Measurements from ENCODE around the gene CPPED1.

The CPPED1 gene

DNA sequence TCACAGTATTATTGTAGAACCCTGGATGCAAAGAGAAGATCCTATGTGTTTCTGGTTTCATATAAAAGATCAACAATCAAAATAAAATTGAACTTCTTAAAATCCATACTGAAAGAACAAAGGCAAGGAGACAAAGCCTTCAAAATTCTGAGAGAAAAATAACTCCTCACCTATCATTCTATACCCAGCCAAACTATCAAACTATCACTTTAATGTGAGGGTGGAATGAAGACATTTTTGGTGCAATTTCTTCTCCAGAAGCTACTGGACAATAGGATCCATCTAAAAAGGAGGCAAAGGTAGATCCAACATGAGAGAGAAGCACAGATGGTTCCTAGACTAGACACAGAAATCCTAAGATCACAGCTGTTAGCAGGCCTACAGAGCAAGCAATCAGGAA lies 71.1 kb downstream of the CPPED1 start:
- DNase-seq (ENCODE audit: low read depth): no peak

DNA sequence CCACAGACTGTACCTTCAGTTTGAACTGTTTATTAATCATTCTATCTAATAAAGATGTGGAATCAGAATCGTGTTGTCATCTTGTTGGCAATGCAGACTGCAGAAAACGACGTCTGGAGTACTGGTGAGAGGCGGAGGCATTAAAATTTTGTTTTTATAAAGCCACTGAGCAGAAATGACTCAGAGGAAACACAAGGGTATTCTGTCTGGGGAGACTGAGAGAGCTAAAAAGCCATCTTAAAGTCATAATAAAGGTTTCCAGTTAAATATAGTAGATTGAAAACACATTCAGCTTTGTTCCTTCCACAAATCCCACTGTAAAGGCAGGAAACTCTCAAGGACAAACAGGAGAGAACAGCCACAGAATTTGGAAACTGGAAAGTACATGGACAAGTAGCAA lies 74.2 kb downstream of the CPPED1 start:
- DNase-seq (ENCODE audit: low read depth): no peak

- no peak for DNase-seq (ENCODE audit: low read depth)
These were observed 75.2 kb downstream of the CPPED1 start for GRCh38 chr16:12728469-12728868.

DNA sequence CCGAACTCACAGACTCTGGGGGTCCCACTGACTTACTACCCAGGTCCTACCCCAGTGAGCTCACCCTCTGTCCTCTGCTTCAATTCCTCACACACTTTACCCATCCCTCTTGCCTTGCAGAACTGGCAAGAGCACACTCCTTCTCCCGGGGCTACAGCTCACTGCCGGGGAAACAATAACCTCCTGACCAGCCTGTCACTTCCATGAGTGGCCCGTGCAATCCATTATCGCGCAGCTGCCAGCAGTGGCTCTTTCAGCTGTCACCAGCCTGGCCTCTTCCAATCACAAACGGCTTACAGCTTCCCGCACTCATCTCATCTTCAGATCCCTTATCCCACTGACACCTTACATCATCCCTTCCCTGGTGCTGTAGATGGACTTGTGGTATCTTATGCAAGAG lies 79.5 kb downstream of the CPPED1 start:
- no peak for DNase-seq (ENCODE audit: low read depth)

- DNase-seq (ENCODE audit: low read depth): no peak
These were observed 80.0 kb downstream of the CPPED1 start for GRCh38 chr16:12723681-12724080.

DNA sequence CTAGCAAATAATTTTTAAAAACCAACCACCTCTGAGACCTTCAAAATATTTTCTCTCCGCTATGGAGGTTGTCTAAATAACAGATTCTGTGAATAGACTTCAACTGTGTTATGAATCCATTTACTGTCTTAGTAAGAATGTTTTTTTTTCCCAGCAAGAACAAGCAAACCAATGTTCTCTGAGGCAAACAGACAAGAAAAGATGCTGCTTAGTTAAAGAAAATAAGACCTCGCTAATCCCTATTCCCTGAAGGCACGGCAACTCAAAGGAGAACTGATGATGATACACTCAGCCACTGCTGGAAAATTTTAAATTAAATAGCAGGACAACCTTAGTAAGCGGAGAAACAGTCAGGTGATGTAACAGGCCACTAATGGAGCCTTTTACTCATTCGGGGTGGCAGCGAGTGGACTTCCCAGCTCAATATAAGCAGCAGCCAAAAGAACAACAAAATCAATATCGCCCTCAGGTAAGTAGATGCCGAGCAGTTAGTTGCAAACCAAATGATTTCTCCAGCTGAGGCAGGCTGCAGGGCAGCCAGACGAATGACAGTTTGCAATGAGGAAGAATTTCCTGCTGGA lies 81.8 kb downstream of the CPPED1 start:
- no peak for DNase-seq (ENCODE audit: low read depth)

- no peak for DNase-seq (ENCODE audit: low read depth)
These were observed 83.7 kb downstream of the CPPED1 start for GRCh38 chr16:12719972-12720371.

GRCh38 chr16:12716658-12717057 lies 87.0 kb downstream of the CPPED1 start:
- no peak for DNase-seq (ENCODE audit: low read depth)

GRCh38 chr16:12709807-12710206 lies 93.9 kb downstream of the CPPED1 start:
- DNase-seq (ENCODE audit: low read depth): no peak

- no peak for DNase-seq (ENCODE audit: low read depth)
These were observed 95.4 kb downstream of the CPPED1 start for GRCh38 chr16:12708266-12708665.

- DNase-seq (ENCODE audit: low read depth): no peak
These were observed 97.1 kb downstream of the CPPED1 start for GRCh38 chr16:12706628-12707027.

- no peak for DNase-seq (ENCODE audit: low read depth)
These were observed 99.1 kb downstream of the CPPED1 start for GRCh38 chr16:12704492-12705111.

GRCh38 chr16:12703935-12704334 lies 99.8 kb downstream of the CPPED1 start:
- no peak for DNase-seq (ENCODE audit: low read depth)

GRCh38 chr16:12700161-12700560 lies 103.5 kb downstream of the CPPED1 start:
- DNase-seq (ENCODE audit: low read depth): no peak

DNA sequence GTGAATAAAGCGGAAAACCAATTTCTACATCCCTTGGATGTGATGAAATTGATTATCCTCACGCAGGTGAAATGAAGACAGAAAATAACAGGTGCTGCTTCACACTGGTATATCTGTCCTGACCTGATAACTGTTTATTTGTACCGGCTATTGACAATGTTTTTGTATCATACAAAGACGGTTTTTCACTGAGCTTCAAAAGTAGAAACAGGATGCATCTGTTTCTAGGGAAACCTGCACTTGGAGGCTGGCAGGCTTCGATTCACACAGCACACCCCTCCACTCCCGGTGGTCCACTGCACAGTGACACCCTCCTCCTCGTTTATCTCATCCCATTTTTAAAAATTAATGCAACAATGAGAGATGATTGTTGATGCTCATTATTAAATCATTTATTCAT lies 104.5 kb downstream of the CPPED1 start:
- no peak for DNase-seq (ENCODE audit: low read depth)

DNA sequence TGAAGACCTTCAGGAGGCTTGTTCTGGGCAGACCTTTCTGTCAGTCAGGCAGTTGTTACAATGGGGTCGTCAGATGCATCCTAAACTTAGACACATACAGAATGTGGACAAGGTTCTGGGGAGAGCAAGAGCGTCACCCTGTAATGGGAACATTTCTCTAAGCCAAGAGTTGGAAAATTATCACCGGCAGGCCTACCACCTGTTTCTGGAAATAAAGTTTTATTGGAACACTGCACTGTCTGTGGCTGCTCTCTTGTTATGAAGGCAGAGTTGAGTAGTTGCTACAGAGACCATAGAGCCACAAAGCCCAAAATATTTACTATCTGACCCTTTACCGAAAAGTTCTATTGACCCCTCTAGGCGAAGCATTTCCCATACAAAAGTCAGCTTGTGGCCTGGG lies 106.2 kb downstream of the CPPED1 start:
- DNase-seq (ENCODE audit: low read depth): no peak

GRCh38 chr16:12695454-12695853 lies 108.2 kb downstream of the CPPED1 start:
- DNase-seq (ENCODE audit: low read depth): no peak

DNA sequence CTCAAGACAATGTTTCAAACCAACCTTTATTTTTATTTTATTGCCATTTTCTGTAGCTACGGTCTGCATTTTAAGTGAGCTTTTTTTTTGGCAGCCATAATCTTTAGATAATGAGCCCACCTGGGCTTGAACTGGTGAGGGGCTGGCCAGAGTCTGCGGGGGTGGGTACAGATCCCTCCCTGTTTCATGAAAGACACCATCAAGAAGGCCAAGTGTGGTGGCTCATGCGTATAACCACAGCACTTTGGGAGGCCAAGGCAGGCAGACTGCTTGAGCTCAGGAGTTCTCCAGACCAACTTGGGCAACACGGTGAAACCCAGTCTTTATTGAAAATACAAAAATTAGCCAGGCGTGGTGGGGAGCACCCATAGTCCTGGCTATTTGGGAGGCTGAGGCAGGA lies 113.7 kb downstream of the CPPED1 start:
- no peak for DNase-seq (ENCODE audit: low read depth)

- DNase-seq (ENCODE audit: low read depth): no peak
These were observed 114.5 kb downstream of the CPPED1 start for GRCh38 chr16:12688951-12689850.

DNA sequence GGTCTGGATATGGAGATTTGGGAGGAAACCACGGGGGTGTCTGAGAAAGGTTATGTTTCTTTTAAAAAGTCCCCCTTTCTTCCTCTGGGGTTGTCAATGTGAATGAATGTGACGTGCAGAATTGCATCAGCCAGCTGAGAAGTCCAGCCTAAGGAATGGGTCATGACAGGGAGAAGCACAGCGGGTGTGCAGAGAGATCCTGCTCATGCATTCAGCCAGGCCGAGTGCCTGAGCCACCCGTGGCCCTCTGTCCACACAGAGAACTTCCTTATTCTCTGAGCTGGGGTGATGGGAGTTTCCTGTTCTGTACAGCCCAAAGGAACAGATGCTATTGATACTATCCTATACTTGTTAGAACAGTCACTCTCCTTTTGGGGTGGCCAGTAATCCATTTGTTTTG lies 117.9 kb downstream of the CPPED1 start:
- DNase-seq (ENCODE audit: low read depth): no peak

DNA sequence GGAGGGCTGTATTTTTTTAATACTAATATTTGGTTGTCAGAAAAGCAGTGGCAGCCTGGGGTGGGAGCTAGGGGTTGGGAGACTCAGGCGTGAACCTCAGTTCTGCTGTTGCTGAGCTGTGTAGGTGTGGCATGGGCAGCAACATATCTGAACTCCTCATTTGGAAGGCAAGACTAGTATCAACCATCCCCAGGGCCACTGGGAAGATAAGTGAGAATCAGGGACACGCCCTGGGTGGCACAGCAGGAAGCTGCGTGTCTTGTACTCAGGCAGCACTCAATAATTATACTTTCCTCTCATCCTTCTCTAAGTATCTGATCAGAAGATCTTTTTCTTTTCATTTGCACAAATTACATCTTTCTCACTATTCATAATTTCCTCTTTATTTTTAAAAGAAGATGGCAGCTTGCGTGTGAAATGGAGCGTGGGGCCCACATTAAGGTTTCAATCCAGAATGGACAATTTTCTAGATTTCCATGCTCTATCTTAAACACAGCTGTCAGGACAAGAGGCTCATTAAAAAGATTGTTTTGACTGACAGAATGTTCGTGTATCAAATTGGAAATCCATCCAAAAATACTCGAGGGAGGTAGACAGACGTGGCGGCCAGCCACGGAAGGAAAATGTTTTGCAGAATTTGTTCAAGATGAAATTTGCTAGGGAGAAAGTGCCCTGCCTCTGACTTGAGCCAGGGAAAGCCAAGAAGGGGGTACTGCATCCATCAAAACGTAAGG lies 121.1 kb downstream of the CPPED1 start:
- DNase-seq (ENCODE audit: low read depth): no peak

DNA sequence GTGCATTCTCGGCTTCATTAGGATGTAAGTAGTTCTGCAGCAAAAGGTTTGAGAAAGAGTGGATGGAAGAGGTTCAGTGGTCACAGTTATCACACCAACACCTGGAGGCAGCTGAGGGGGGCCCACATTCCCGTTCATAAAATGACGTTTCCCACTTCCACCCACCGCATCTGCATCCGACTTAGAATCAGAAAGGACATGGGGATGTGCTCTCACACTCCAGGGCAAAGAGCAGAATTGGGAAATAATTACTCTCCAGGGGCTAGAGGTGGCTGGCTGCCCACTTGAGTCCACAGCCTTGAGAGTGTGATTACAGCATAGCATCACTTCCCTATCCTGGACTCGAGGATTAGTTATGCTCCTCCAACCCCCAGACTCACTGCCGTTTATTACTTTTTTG lies 122.0 kb downstream of the CPPED1 start:
- DNase-seq (ENCODE audit: low read depth): no peak

- DNase-seq (ENCODE audit: low read depth): no peak
These were observed 123.2 kb downstream of the CPPED1 start for GRCh38 chr16:12680531-12680930.
